Suppressor macrophage (primary cell): Measurements from ENCODE around the gene PNPO.
A peak's percentile ranks its signal among the peaks of the same experiment; 100 is the strongest.

Experiments used
- DNase-seq, 4 experiments: peaks; one replicate each; pipeline ENCODE4 v3.0.0-alpha.2; 2020 to 2022
- total RNA-seq, 17 experiments: gene quantifications; one replicate each; lab custom pipeline; 2026; ENCODE audit warnings: mixed read lengths in 6 of 17, inconsistent platforms in 3 of 17; lab: John Stamatoyannopoulos, UW

The PNPO gene
- 17.4 to 55.3 (median 36.9) reads per million in 17 experiments for total RNA-seq

GRCh38 chr17:47941246-47942095, at the start of gene PNPO:
Gene PNPO, plus strand, starts transcription at chr17:47941571. Its CDS starts 105 bp downstream, at chr17:47941676.
- DNase-seq, result peak; percentile 97 to 99 (median 98)

DNA sequence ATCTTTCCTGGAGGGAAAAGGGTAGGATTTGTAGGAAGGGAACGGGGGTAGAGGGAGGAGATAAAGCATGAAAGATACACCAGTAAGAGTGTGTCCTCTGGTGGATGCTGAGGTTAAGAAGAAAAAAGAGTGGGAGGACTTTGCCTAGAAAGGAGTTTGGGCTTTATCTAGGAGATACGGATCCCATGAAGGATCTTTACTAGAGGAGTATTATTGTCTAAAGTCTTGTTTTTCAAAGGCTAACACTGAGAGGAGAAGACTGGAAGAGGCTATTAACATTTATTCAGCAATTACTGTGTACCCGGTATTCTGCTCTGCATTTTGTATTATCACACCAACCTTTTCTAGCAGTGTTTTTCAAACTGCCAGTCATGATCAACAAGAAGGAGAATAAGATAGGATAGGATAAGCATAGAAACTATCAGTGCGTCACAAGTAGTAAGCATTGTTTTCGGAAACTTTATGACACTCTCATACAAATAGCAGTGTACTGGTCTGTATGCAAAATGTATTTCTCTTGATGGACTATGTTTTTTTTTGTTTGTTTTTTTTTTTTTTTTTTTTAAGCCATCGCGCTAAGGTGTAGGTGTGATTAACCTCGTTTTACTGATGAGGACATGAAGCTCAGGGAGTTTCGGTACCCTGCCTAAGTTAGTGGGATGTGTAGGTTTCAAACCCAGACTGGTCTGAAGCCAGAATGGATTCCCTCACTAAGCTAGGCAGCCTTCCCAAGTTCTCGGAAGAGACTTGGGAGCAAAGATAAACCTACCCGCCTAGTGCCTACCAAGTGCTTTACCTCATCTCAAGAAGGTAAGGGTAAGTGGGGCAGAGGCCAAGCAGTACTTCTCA, 46.6 kb upstream of the PNPO start:
- no peak for DNase-seq

- peak; percentile 43 to 62 (median 49) for DNase-seq
These were observed 46.0 kb upstream of the PNPO start for GRCh38 chr17:47895347-47895855.

GRCh38 chr17:47895856-47896671, 45.3 kb upstream of the PNPO start, which contains the start of gene SP2:
Gene SP2, plus strand, starts transcription at chr17:47896236. Its CDS starts 51 bp downstream, at chr17:47896287.
- DNase-seq, result peak; percentile 99 to 100 (median 100)

- DNase-seq, result peak in 1 of 4 experiments; percentile 14
These were observed 44.5 kb upstream of the PNPO start for GRCh38 chr17:47896672-47897490.

DNA sequence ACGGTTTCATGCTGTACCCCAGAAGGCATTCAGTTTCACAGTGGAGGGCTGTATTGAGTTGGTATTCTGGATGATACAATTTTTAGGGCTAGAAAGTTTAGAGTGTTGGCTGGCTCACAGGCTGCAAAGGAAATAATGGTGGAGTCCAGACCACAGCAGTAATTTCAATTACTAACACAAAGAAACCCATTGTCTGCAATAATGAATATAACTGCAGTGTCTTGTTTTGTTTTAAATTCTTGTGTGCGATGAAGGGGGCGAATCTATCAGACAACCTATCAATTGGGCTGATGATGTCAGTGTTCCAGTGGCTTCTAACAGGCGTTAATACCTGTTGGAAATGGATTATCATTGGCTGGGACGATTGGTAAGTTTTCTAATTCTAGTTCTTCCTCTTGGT, 43.8 kb upstream of the PNPO start:
- DNase-seq, result no peak

GRCh38 chr17:47898241-47898640, 43.1 kb upstream of the PNPO start:
- DNase-seq, result peak; percentile 56 to 85 (median 76)

DNA sequence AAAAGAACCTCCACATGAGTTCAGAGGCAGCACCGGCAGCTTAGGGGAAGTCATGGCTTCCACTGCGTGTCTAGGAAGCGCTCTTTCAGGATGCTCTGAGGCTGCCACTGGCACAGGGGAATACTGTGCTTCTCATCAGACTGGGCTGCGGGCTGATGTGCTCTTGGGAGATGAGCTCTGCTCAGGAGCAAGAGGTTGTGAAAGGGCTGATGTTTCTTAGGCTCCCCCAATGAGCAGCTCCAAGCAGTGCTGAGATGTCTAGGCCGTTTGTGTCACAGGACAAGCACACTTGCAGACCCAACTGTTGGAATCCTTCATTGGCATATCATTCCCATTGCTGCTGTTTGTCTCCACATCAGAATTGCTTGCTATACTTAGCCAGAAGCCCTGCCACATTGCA, 41.7 kb upstream of the PNPO start:
- no peak for DNase-seq

GRCh38 chr17:47901423-47901822, 39.9 kb upstream of the PNPO start:
- no peak for DNase-seq

DNA sequence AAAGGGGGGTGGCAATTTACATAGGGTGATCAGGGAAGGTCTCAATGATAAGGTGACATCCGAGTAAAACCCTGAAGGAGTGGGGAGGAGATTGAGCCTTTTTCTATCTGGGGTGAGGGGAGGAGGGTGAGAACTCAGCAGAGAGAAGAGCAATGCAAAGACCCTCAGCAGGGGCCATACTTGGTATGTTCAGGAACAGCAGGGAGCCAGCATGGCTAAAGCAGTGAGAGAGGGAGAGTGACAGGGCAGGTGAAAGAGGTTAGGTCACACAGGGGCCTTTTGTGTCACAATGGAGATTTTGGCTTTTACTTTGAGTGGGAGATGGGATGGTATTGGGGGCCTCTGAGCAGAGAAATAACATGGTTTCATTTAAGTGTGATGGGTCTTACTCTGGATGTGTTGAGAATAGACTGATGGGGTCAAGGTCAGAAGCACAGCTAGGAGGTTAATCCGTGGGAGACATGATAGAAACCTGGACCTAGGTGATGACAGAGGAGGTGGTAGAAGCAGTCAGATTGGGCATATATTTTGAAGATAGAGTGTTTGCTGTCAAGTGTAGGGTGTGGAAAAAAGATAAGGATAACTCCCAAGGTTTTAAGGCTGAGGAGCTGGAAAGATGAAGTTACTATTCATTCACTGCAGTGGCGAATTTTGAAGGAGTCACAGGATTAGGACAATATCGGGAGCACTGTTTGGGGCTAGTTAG, 39.2 kb upstream of the PNPO start:
- no peak for DNase-seq

GRCh38 chr17:47905221-47905733, 36.1 kb upstream of the PNPO start:
- DNase-seq, result no peak

GRCh38 chr17:47906443-47906842, 34.9 kb upstream of the PNPO start:
- DNase-seq, result no peak

- DNase-seq, result peak; percentile 53 to 68 (median 62)
These were observed 33.3 kb upstream of the PNPO start for GRCh38 chr17:47907932-47908562.

GRCh38 chr17:47913050-47913449, 28.3 kb upstream of the PNPO start:
- no peak for DNase-seq

GRCh38 chr17:47914306-47914948, 26.9 kb upstream of the PNPO start:
- DNase-seq, result no peak

DNA sequence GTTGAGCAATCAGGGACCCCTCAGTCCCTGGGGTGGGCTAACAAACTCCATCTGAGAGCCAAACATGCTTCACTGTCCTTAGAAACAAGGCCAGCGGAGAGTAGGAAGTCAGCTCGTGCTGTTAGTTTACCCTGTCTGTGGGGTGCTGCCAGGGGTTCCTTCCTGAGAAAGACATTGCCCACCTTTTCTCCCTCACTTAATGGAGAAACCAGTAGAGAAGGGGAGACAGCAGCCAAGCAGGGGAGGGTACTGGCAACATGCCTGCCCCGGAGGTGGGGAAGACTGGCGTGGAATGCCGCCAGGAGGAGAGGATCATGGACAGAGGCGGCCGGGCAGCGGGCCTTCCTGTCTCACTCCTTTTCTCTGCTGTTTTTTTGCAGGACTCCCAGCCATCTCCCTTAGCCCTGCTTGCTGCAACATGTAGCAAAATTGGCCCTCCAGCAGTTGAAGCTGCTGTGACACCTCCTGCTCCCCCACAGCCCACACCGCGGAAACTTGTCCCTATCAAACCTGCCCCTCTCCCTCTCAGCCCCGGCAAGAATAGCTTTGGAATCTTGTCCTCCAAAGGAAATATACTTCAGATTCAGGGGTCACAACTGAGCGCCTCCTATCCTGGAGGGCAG, 25.5 kb upstream of the PNPO start:
- DNase-seq, result no peak

DNA sequence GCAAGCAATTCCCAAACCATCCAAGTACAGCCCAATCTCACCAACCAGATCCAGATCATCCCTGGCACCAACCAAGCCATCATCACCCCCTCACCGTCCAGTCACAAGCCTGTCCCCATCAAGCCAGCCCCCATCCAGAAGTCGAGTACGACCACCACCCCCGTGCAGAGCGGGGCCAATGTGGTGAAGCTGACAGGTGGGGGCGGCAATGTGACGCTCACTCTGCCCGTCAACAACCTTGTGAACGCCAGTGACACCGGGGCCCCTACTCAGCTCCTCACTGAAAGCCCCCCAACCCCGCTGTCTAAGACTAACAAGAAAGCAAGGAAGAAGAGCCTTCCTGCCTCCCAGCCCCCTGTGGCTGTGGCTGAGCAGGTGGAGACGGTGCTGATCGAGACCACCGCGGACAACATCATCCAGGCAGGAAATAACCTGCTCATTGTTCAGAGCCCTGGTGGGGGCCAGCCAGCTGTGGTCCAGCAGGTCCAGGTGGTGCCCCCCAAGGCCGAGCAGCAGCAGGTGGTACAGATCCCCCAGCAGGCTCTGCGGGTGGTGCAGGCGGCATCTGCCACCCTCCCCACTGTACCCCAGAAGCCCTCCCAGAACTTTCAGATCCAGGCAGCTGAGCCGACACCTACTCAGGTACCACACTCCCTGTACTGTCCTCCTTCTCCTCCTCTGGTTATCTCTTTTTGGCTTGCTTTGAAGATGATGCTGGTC, 24.7 kb upstream of the PNPO start:
- no peak for DNase-seq

DNA sequence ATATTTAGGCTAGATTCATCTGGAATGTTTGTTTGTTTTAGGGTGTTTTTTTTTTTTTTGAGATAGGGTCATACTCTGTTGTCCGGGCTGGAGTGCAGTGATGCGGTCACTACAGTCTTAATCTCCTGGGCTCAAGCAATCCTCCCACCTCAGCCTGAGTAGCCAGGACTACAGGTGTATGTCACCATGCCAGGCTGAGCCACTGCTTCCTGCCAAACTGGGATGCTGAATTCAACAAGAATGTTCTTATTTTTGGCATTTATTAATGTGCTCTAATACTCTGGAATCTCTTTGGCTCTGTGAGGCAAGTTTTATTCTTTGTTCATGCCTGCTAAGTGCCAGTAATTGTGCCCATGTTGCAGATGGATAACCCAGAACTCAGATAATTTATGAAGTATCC, 23.8 kb upstream of the PNPO start:
- DNase-seq, result no peak
